Vagina (tissue), 2 donors: ENCODE results near the gene RRP8. TPM values are rescaled to one million over a fixed set of nuclear protein-coding genes. Genes with fewer than 3 reads are reported as not detected.

Experiments used
- DNase-seq, 2 donors: peaks; one replicate each; pipeline ENCODE4 v3.0.0-alpha.2; 2017; ENCODE audit errors: extremely low spot score in 2 of 2
- H3K27ac ChIP-seq: fragments of 200-600 bp; sonication (generic); one replicate; pipeline ENCODE4 v1.5.1; 2019
- H3K27me3 ChIP-seq: fragments of 200-600 bp; sonication (generic); one replicate; pipeline ENCODE4 v1.5.1; 2019
- H3K36me3 ChIP-seq, 2 donors: fragments of 200-600 bp; sonication (generic); one replicate each; pipeline ENCODE4 v1.5.1; 2017 to 2019
- H3K4me1 ChIP-seq: fragments of 200-600 bp; sonication (generic); one replicate; pipeline ENCODE4 v1.5.1; 2019
- H3K4me3 ChIP-seq, 2 donors: fragments of 200-600 bp; sonication (generic); 1 replicate in 1 of 2; 2 replicates in 1 of 2; pipeline ENCODE4 v1.5.1; 2016 to 2019
- H3K9me3 ChIP-seq: fragments of 200-600 bp; sonication (generic); one replicate; pipeline ENCODE4 v1.5.1; 2019
- CTCF ChIP-seq, 3 experiments: fragments of 450-650 bp in 2 of 3; fragments of 200-600 bp in 1 of 3; sonication (generic) in 1 of 3; IDR thresholded peaks; one replicate each; pipeline ENCODE4 v1.5.1; 2017 to 2019; ENCODE audit warnings: antibody characterized with exemption in 3 of 3, mild to moderate bottlenecking in 2 of 3, moderate library complexity in 2 of 3
- POLR2A ChIP-seq, 2 donors: fragments of 450-650 bp; IDR thresholded peaks; one replicate each; pipeline ENCODE4 v1.6.1; 2017; ENCODE audit warnings: antibody characterized with exemption in 2 of 2, mild to moderate bottlenecking in 2 of 2, moderate library complexity in 2 of 2
- POLR2AphosphoS5 ChIP-seq, 2 donors: sonication (generic); formaldehyde crosslinking; IDR thresholded peaks; one replicate each; pipeline ENCODE4 v1.9.0; 2017; ENCODE audit warnings: antibody characterized with exemption in 2 of 2, mild to moderate bottlenecking in 2 of 2, low read depth in 1 of 2; ENCODE audit not compliant: insufficient read depth in 1 of 2
- intact Hi-C: fragments of 100-400 bp; cut with DNase I; formaldehyde crosslinking; loops from one replicate; pipeline ENCODE4 v1.15.1; 2023
- total RNA-seq: library from RNA; depleted of rRNA; stranded (reverse); fragments of >200 nt; gene quantifications from one replicate; pipeline ENCODE4 v1.2.3, GENCODE V29; 2016

Gene RRP8
- total RNA-seq: 10.3 TPM

GRCh38 chr11:6603287-6604080 lies at the start of gene RRP8, which contains the start of gene ILK:
TSS of gene RRP8 (minus strand) at chr11:6603616. CDS start at chr11:6603502, 114 bp downstream.
TSS of gene ILK (plus strand) at chr11:6603774. CDS start at chr11:6604272, 498 bp downstream.
- DNase-seq: peak; percentile 93 to 96
- H3K9me3 ChIP-seq: no peaks in the 10 kb centered on the region
- H3K4me3 ChIP-seq: peak within 1 kb of the TSS; percentile 62 to 85
- peaks cover 61% of the 10 kb centered on the region for H3K4me1 ChIP-seq
- peak within 1 kb of the TSS; percentile 87 for H3K27ac ChIP-seq
- peak in 1 of 2 donors; percentile 91 for TF ChIP-seq POLR2A (IDR thresholded peaks at IDR 0.05)
- no peak for TF ChIP-seq CTCF (IDR thresholded peaks at IDR 0.05)
- peak; percentile 80 to 86 for TF ChIP-seq POLR2AphosphoS5 (IDR thresholded peaks at IDR 0.05; ENCODE audit: insufficient read depth in 1 of 2, low read depth in 1 of 2)
- intact Hi-C loops: loop anchor here (5.0 to 10.0 kb wide), 2 partner anchors 51 to 79 kb away; partner anchors contain the start of genes DCHS1 and MRPL17
- H3K36me3 ChIP-seq: peaks cover 0 to 37% of the 10 kb centered on the region in 2 donors
- H3K27me3 ChIP-seq: no peaks in the 10 kb centered on the region

DNA sequence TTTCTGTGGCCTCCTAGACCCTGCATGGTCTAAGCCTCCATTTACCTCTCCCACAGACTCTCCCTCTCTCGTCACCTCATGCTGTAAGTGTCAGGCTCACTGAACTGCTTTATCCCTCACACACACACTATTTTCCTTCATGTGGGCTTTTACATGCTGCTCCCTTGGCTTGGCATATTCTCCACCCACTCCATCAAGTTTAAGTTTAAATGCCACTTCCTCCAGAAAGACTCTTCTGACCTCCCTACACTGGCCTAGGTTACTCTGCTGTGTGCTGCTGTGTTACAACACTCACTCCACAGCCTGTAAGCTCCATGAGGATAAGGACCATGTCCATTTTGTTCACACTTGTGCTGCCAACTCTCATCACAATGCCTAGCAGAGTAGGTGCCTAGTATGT lies 49.7 kb upstream of the RRP8 start:
- H3K27ac ChIP-seq: no peak overlapping the region
- no peaks in the 10 kb centered on the region for H3K36me3 ChIP-seq
- no peak for TF ChIP-seq CTCF (IDR thresholded peaks at IDR 0.05)
- no peak for TF ChIP-seq POLR2A (IDR thresholded peaks at IDR 0.05)
- no peak for TF ChIP-seq POLR2AphosphoS5 (IDR thresholded peaks at IDR 0.05; ENCODE audit: insufficient read depth in 1 of 2, low read depth in 1 of 2)
- no peak overlapping the region for H3K4me3 ChIP-seq
- H3K27me3 ChIP-seq: no peaks in the 10 kb centered on the region
- intact Hi-C loops: loop anchor here (10.0 kb wide), 1 partner anchor 48 kb away; the partner anchor contains the start of genes ILK and RRP8
- H3K9me3 ChIP-seq: no peaks in the 10 kb centered on the region
- no peak for DNase-seq
- H3K4me1 ChIP-seq: peaks cover 17% of the 10 kb centered on the region

GRCh38 chr11:6652182-6652581 lies 48.8 kb upstream of the RRP8 start:
- no peaks in the 10 kb centered on the region for H3K9me3 ChIP-seq
- H3K4me1 ChIP-seq: peaks cover 24% of the 10 kb centered on the region
- H3K36me3 ChIP-seq: no peaks in the 10 kb centered on the region
- H3K4me3 ChIP-seq: no peak overlapping the region
- DNase-seq: no peak
- intact Hi-C loops: loop anchor here (10.0 kb wide), 1 partner anchor 47 kb away; the partner anchor contains the start of genes ILK and RRP8
- H3K27me3 ChIP-seq: no peaks in the 10 kb centered on the region
- no peak overlapping the region for H3K27ac ChIP-seq
- no peak for TF ChIP-seq POLR2A (IDR thresholded peaks at IDR 0.05)
- no peak for TF ChIP-seq CTCF (IDR thresholded peaks at IDR 0.05)
- no peak for TF ChIP-seq POLR2AphosphoS5 (IDR thresholded peaks at IDR 0.05; ENCODE audit: insufficient read depth in 1 of 2, low read depth in 1 of 2)

DNA sequence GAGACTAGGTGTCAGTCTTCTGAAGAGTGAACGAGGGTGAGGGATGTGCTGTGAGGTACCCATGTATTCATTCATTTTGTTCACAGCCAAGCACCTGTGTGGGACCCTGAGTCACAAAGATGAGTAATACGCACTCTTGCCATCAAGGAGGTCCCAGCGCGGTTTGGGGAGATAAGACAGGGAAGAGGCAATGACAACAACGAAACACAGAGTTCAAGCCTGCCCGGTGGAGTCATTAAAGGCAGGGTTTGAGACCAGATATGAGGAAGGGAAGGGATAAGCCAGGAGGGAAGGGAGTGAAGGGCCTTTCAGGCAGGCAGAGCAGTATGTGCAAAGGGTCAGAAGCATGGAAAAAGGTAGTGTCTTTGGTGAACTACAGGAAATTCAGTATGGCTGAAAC lies 47.6 kb upstream of the RRP8 start:
- Histone ChIP-seq H3K36me3 (no peaks in the 10 kb centered on the region), H3K4me3 (no peak overlapping the region), H3K9me3 (no peaks in the 10 kb centered on the region), H3K4me1 (peaks cover 36% of the 10 kb centered on the region), H3K27me3 (no peaks in the 10 kb centered on the region), H3K27ac (peak overlapping the region; percentile 23)
- TF ChIP-seq POLR2AphosphoS5 (IDR thresholded peaks at IDR 0.05; ENCODE audit: insufficient read depth in 1 of 2, low read depth in 1 of 2) (no peak), POLR2A (IDR thresholded peaks at IDR 0.05) (no peak)
- intact Hi-C loops: loop anchor here (10.0 kb wide), 1 partner anchor 46 kb away; the partner anchor contains the start of genes ILK and RRP8
- DNase-seq: no peak

DNA sequence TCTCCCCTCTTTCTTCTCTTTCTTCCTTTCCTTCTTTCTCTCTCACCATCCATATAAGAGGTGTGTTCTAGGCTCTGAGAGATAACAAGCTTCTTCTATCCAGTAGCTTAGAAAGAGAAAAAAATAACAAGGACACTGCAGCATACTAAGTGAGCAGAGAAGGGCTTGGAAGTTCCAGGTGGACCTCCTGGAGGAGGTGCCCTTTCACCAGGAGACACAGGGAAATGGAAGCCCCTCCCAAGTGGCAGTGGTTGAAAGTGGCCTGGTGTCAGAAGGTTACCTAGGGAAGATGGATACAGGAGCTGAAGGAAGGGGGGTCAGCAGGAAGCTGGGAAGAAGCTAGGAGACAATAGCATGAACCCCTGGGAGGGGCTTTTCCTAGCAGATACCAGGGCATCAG lies 46.7 kb upstream of the RRP8 start:
- peak overlapping the region; percentile 23 for H3K27ac ChIP-seq

More for the DNA sequence above, 46.7 kb upstream of the RRP8 start:
- Histone ChIP-seq H3K4me3 (no peak overlapping the region), H3K9me3 (no peaks in the 10 kb centered on the region), H3K27me3 (no peaks in the 10 kb centered on the region), H3K36me3 (no peaks in the 10 kb centered on the region), H3K4me1 (peaks cover 40% of the 10 kb centered on the region)
- DNase-seq: no peak
- intact Hi-C loops: loop anchor here (10.0 kb wide), 1 partner anchor 45 kb away; the partner anchor contains the start of genes ILK and RRP8
- TF ChIP-seq POLR2A (IDR thresholded peaks at IDR 0.05) (no peak), CTCF (IDR thresholded peaks at IDR 0.05) (no peak), POLR2AphosphoS5 (IDR thresholded peaks at IDR 0.05; ENCODE audit: insufficient read depth in 1 of 2, low read depth in 1 of 2) (no peak)
